ENCODE measurements around the gene CASZ1.
A peak's percentile ranks its signal among the peaks of the same experiment; 100 is the strongest.

DNA sequence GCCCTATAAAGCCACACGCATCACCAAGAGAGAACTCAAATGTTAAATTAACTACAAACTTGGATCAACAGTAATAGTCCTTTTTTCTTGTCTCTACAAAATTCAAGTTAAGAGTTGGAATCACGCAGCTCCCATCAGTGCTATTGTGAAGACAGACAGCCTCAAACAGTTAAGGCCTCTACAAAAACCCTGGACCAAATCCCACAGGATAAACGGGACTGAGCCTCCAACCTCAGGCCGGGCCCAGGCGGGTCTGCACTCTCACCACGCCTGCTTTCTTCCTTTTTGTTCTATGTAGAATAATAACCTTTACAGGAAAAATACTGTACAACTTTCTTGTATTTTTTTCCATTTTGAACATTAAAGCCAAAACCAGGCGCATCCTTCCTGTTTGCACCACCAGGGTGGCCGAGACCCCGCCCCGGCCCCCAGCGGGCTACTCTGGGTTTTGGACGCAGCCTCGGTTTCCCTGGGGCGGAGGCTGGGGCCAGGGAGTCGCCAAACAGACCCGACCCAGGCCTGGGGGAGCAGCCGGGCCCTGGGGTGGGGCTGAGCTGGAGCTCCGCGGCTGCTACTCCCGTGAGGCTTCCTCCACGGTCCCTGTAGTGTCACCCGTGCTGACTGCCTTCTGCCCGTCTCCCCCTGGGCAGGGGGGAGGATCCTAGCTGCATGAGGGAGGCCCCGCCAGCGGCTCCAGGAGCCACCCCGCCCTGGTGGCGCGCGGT, 158.4 kb downstream of the CASZ1 start:
- TF ChIP-seq, protein P1, sequence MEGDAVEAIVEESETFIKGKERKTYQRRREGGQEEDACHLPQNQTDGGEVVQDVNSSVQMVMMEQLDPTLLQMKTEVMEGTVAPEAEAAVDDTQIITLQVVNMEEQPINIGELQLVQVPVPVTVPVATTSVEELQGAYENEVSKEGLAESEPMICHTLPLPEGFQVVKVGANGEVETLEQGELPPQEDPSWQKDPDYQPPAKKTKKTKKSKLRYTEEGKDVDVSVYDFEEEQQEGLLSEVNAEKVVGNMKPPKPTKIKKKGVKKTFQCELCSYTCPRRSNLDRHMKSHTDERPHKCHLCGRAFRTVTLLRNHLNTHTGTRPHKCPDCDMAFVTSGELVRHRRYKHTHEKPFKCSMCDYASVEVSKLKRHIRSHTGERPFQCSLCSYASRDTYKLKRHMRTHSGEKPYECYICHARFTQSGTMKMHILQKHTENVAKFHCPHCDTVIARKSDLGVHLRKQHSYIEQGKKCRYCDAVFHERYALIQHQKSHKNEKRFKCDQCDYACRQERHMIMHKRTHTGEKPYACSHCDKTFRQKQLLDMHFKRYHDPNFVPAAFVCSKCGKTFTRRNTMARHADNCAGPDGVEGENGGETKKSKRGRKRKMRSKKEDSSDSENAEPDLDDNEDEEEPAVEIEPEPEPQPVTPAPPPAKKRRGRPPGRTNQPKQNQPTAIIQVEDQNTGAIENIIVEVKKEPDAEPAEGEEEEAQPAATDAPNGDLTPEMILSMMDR (conservative IDR thresholded peaks at IDR 0.05; ENCODE audit: low read depth in 2 of 2) = no peak
- TF ChIP-seq STAT1 (IDR thresholded peaks at IDR 0.05; ENCODE audit: unreplicated experiment) (no peak), EZH2 (IDR thresholded peaks at IDR 0.05; ENCODE audit: low read depth, unreplicated experiment) (peak; percentile 44), NANOG (IDR thresholded peaks at IDR 0.05; ENCODE audit: borderline replicate concordance) (no peak), EZH2phosphoT487 (IDR thresholded peaks at IDR 0.05; ENCODE audit: unreplicated experiment) (no peak), POLR2AphosphoS5 (IDR thresholded peaks at IDR 0.05; ENCODE audit: low read depth) (no peak), ZNF331 (CRISPR knock-in tag; IDR thresholded peaks at IDR 0.05; ENCODE audit: low read depth) (no peak), CREB1 (CRISPR knock-in tag; IDR thresholded peaks at IDR 0.05; ENCODE audit: low read depth) (no peak), JUNB (IDR thresholded peaks at IDR 0.05; ENCODE audit: unreplicated experiment) (no peak), ZNF114 (CRISPR knock-in tag; IDR thresholded peaks at IDR 0.05) (no peak)
- TF ChIP-seq, protein P2, sequence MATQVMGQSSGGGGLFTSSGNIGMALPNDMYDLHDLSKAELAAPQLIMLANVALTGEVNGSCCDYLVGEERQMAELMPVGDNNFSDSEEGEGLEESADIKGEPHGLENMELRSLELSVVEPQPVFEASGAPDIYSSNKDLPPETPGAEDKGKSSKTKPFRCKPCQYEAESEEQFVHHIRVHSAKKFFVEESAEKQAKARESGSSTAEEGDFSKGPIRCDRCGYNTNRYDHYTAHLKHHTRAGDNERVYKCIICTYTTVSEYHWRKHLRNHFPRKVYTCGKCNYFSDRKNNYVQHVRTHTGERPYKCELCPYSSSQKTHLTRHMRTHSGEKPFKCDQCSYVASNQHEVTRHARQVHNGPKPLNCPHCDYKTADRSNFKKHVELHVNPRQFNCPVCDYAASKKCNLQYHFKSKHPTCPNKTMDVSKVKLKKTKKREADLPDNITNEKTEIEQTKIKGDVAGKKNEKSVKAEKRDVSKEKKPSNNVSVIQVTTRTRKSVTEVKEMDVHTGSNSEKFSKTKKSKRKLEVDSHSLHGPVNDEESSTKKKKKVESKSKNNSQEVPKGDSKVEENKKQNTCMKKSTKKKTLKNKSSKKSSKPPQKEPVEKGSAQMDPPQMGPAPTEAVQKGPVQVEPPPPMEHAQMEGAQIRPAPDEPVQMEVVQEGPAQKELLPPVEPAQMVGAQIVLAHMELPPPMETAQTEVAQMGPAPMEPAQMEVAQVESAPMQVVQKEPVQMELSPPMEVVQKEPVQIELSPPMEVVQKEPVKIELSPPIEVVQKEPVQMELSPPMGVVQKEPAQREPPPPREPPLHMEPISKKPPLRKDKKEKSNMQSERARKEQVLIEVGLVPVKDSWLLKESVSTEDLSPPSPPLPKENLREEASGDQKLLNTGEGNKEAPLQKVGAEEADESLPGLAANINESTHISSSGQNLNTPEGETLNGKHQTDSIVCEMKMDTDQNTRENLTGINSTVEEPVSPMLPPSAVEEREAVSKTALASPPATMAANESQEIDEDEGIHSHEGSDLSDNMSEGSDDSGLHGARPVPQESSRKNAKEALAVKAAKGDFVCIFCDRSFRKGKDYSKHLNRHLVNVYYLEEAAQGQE (IDR thresholded peaks at IDR 0.05; ENCODE audit: unreplicated experiment) = no peak
- TF ChIP-seq, protein P3, sequence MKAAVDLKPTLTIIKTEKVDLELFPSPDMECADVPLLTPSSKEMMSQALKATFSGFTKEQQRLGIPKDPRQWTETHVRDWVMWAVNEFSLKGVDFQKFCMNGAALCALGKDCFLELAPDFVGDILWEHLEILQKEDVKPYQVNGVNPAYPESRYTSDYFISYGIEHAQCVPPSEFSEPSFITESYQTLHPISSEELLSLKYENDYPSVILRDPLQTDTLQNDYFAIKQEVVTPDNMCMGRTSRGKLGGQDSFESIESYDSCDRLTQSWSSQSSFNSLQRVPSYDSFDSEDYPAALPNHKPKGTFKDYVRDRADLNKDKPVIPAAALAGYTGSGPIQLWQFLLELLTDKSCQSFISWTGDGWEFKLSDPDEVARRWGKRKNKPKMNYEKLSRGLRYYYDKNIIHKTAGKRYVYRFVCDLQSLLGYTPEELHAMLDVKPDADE (IDR thresholded peaks at IDR 0.05) = no peak
- TF ChIP-seq, protein P4, sequence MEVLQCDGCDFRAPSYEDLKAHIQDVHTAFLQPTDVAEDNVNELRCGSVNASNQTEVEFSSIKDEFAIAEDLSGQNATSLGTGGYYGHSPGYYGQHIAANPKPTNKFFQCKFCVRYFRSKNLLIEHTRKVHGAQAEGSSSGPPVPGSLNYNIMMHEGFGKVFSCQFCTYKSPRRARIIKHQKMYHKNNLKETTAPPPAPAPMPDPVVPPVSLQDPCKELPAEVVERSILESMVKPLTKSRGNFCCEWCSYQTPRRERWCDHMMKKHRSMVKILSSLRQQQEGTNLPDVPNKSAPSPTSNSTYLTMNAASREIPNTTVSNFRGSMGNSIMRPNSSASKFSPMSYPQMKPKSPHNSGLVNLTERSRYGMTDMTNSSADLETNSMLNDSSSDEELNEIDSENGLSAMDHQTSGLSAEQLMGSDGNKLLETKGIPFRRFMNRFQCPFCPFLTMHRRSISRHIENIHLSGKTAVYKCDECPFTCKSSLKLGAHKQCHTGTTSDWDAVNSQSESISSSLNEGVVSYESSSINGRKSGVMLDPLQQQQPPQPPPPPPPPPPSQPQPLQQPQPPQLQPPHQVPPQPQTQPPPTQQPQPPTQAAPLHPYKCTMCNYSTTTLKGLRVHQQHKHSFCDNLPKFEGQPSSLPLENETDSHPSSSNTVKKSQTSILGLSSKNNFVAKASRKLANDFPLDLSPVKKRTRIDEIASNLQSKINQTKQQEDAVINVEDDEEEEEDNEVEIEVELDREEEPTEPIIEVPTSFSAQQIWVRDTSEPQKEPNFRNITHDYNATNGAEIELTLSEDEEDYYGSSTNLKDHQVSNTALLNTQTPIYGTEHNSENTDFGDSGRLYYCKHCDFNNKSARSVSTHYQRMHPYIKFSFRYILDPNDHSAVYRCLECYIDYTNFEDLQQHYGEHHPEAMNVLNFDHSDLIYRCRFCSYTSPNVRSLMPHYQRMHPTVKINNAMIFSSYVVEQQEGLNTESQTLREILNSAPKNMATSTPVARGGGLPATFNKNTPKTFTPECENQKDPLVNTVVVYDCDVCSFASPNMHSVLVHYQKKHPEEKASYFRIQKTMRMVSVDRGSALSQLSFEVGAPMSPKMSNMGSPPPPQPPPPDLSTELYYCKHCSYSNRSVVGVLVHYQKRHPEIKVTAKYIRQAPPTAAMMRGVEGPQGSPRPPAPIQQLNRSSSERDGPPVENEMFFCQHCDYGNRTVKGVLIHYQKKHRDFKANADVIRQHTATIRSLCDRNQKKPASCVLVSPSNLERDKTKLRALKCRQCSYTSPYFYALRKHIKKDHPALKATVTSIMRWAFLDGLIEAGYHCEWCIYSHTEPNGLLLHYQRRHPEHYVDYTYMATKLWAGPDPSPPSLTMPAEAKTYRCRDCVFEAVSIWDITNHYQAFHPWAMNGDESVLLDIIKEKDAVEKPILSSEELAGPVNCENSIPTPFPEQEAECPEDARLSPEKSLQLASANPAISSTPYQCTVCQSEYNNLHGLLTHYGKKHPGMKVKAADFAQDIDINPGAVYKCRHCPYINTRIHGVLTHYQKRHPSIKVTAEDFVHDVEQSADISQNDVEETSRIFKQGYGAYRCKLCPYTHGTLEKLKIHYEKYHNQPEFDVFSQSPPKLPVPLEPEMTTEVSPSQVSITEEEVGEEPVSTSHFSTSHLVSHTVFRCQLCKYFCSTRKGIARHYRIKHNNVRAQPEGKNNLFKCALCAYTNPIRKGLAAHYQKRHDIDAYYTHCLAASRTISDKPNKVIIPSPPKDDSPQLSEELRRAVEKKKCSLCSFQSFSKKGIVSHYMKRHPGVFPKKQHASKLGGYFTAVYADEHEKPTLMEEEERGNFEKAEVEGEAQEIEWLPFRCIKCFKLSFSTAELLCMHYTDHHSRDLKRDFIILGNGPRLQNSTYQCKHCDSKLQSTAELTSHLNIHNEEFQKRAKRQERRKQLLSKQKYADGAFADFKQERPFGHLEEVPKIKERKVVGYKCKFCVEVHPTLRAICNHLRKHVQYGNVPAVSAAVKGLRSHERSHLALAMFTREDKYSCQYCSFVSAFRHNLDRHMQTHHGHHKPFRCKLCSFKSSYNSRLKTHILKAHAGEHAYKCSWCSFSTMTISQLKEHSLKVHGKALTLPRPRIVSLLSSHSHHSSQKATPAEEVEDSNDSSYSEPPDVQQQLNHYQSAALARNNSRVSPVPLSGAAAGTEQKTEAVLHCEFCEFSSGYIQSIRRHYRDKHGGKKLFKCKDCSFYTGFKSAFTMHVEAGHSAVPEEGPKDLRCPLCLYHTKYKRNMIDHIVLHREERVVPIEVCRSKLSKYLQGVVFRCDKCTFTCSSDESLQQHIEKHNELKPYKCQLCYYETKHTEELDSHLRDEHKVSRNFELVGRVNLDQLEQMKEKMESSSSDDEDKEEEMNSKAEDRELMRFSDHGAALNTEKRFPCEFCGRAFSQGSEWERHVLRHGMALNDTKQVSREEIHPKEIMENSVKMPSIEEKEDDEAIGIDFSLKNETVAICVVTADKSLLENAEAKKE (CRISPR knock-in tag; IDR thresholded peaks at IDR 0.05) = no peak
